ENCODE measurements around the gene SPATA1. TPM values are rescaled to one million over a fixed set of nuclear protein-coding genes. Genes with fewer than 3 reads are reported as not detected.

The SPATA1 gene
- total and polyA plus RNA-seq, 2 of the 8 experiments (the other 6 are each of a cell fraction or from before 2014, with no cell fraction given): 0.51 to 1.1 TPM

DNA sequence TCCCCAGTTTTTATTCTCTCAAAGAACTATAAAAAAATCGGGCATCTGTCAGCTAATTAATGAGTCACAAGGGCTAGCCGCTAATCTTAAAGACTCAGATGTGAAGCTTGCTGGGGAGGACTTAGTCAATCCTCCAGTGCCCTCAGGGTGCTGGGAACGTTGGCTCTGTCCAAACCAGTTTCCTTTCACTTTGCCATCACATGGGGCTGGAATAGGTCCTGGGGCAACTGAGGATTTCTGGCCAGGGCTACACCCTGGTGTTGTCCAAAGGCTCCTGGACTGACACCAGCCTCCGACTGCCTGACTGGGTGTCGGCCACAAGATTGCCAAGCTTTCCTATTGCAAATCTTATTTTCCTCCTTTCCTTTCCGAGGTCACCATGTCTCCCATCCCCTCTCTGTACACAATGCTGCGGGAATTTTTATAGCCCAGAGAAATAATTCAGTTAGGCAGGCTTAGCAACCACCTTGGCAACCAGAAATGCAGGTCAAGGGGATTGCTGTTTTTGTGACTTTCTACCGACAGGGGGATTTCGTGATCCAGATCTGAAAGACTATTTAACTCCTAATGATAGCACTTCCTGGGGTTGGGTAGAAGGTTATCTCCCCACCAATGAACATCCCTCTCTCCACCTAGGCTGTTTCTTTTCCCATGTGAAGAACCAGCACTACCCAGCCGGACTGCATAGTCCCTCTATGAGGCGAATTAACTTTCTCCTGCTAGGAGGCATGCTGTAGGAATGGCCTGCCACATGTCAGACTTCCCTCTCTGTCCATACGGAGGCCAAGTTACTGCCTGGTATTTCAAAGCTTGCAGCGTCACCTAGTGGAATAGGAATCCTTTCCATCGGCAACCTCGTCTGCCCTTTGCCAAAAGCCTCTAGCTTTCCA is 98.0 kb downstream of the SPATA1 start:
- Histone ChIP-seq H3K4me1 (replicated peaks in 1 of 4; ENCODE audit: control insufficient read depth in 3 of 4, insufficient read depth in 4 of 4, low read length in 3 of 4) (no peaks in the 10 kb centered on the region), H3K4me2 (ENCODE audit: insufficient read depth in 1 of 2, low read depth in 2 of 2, low read length in 2 of 2) (no peak overlapping the region), H3K27ac (ENCODE audit: low read depth, low read length) (no peak overlapping the region), H4K20me1 (replicated peaks in 1 of 2; ENCODE audit: control insufficient read depth in 1 of 2, insufficient read depth in 2 of 2, low read length in 2 of 2) (no peaks in the 10 kb centered on the region), H4K5ac (ENCODE audit: insufficient read length, low read depth, low read length) (no peak overlapping the region), H2BK12ac (ENCODE audit: low read depth, low read length) (no peak overlapping the region), H3K14ac (ENCODE audit: insufficient read length) (no peak overlapping the region), H3K79me1 (ENCODE audit: low read depth, low read length) (no peaks in the 10 kb centered on the region), H3K79me2 (ENCODE audit: control insufficient read depth in 1 of 2, insufficient read depth in 2 of 2, low read length in 2 of 2) (no peaks in the 10 kb centered on the region), H3K4me3 (ENCODE audit: extremely low read depth in 1 of 4, insufficient read depth in 2 of 4, low read depth in 3 of 4, low read length in 4 of 4) (no peak overlapping the region), H2AFZ (ENCODE audit: low read length) (peak overlapping the region; percentile 51), H2AK5ac (ENCODE audit: low read depth, low read length) (no peak overlapping the region), H2BK20ac (ENCODE audit: low read length) (no peak overlapping the region), H3K36me3 (ENCODE audit: control insufficient read depth in 2 of 4, insufficient read depth in 4 of 4, low read length in 3 of 4) (no peaks in the 10 kb centered on the region), H4K91ac (replicated peaks; ENCODE audit: insufficient read length, low read length) (no peak overlapping the region), H3K27me3 (replicated peaks in 1 of 4; ENCODE audit: control insufficient read depth in 3 of 4, extremely low read depth in 1 of 4, insufficient read depth in 3 of 4, low read length in 3 of 4) (no peaks in the 10 kb centered on the region), H2BK120ac (replicated peaks; ENCODE audit: low read depth, low read length) (no peak overlapping the region), H3K56ac (replicated peaks; ENCODE audit: insufficient read length, low read depth, low read length) (no peak overlapping the region), H3K18ac (ENCODE audit: extremely low read depth, low read length) (no peak overlapping the region), H3K9me3 (ENCODE audit: insufficient read depth in 2 of 2, low read depth in 1 of 2, low read length in 1 of 2) (peaks cover 20 to 24% of the 10 kb centered on the region in 2 experiments), H2BK15ac (ENCODE audit: low read length) (no peak overlapping the region), H3K9ac (replicated peaks in 1 of 4; ENCODE audit: extremely low read depth in 1 of 4, low read depth in 3 of 4, low read length in 3 of 4) (no peak overlapping the region), H2BK5ac (ENCODE audit: low read depth, low read length) (no peak overlapping the region), H3K4ac (replicated peaks; ENCODE audit: insufficient read length, low read depth, low read length) (no peak overlapping the region), H3K23ac (ENCODE audit: insufficient read length) (no peak overlapping the region), H3K23me2 (ENCODE audit: low read depth, low read length) (no peaks in the 10 kb centered on the region), H4K8ac (ENCODE audit: extremely low read depth, insufficient read depth, low read length) (no peak overlapping the region)
- ChIA-PET CTCF (ENCODE audit: partially characterized antibody) (interaction anchor here (0.6 to 3.2 kb wide), 37 partner anchors 8 to 672 kb away, joined by 3 to 13 read pairs (median 4); partner anchors contain the start of gene CTBS), POLR2A (ENCODE audit: partially characterized antibody) (interaction anchor here (1.5 kb wide), 1 partner anchor 98 kb away, joined by 5 read pairs; the partner anchor contains the start of genes GNG5 and SPATA1)
- peak; percentile 49 to 60 for DNase-seq (ENCODE audit: low read depth in 1 of 2, low spot score in 2 of 2)
- FAIRE-seq: no peak
- WGBS, 2 experiments (ENCODE audit: extremely low coverage in 1 of 2, insufficient coverage in 1 of 2, insufficient read length in 1 of 2, insufficient replicate concordance in 2 of 2, low coverage in 1 of 2, low lambda C conversion rate in 2 of 2, missing lambda C conversion rate in 1 of 2): 65% methylated on average over 15 of the region's 15 CpGs; no CpG with 5 or more reads in 1 of the 2 experiments
- no peak for TF ChIP-seq HDAC6 (IDR thresholded peaks at IDR 0.05; ENCODE audit: low read depth, low read length)
- no peak for TF ChIP-seq JUN (IDR thresholded peaks at IDR 0.05; ENCODE audit: low read depth, low read length)
- TF ChIP-seq SIN3A (conservative IDR thresholded peaks at IDR 0.05 in 1 of 2, IDR thresholded peaks at IDR 0.05 in 1 of 2; ENCODE audit: low read depth in 1 of 2, low read length in 2 of 2): no peak
- no peak for TF ChIP-seq TCF12 (IDR thresholded peaks at IDR 0.05; ENCODE audit: low read depth, low read length)
- TF ChIP-seq ZNF274 (IDR thresholded peaks at IDR 0.05; ENCODE audit: borderline replicate concordance, extremely low read depth, low read length): no peak
- no peak for TF ChIP-seq BRCA1 (IDR thresholded peaks at IDR 0.05; ENCODE audit: low read depth, low read length)
- no peak for TF ChIP-seq KDM4A (IDR thresholded peaks at IDR 0.05; ENCODE audit: low read depth, low read length, severe bottlenecking)
- TF ChIP-seq FOSL1 (IDR thresholded peaks at IDR 0.05; ENCODE audit: insufficient read depth, low read depth, low read length): no peak
- no peak for TF ChIP-seq SP1 (IDR thresholded peaks at IDR 0.05; ENCODE audit: low read depth, low read length)
- no peak for TF ChIP-seq HDAC2 (IDR thresholded peaks at IDR 0.05; ENCODE audit: borderline replicate concordance in 1 of 2, low read depth in 2 of 2, low read length in 2 of 2)
- peak; percentile 94 to 97 for TF ChIP-seq RAD21 (IDR thresholded peaks at IDR 0.05 in 1 of 2, conservative IDR thresholded peaks at IDR 0.05 in 1 of 2; ENCODE audit: low read depth in 2 of 2, low read length in 2 of 2)
